Large intestine (tissue), 3 donors: ENCODE measurements around the gene MRPL51. TPM values are rescaled to one million over a fixed set of nuclear protein-coding genes. Genes with fewer than 3 reads are reported as not detected.
"Not testable (repeated sequence)": the region's sequence is repeated elsewhere in the genome, so short reads cannot be mapped to it uniquely, and the experiment has no call there.

Experiments used
- DNase-seq, 2 donors: peaks; one replicate each; pipeline versions ENCODE4 v3.0.0 to v3.0.0-alpha.2; 2013
- H3K27ac ChIP-seq: one replicate; pipeline ENCODE4 v1.5.1; 2013; ENCODE audit warnings: low read length
- H3K27me3 ChIP-seq: 2 replicates; pipeline ENCODE4 v1.6.1; 2013; ENCODE audit warnings: low read length; ENCODE audit not compliant: control insufficient read depth, insufficient read depth
- H3K36me3 ChIP-seq: 2 replicates; pipeline ENCODE4 v1.6.1; 2013; ENCODE audit warnings: low read length; ENCODE audit not compliant: control insufficient read depth, insufficient read depth
- H3K4me1 ChIP-seq: one replicate; pipeline ENCODE4 v1.6.1; 2013; ENCODE audit warnings: low read length; ENCODE audit not compliant: control insufficient read depth, insufficient read depth
- H3K4me3 ChIP-seq: one replicate; pipeline ENCODE4 v1.5.1; 2013; ENCODE audit warnings: low read length
- H3K9me3 ChIP-seq: one replicate; pipeline ENCODE4 v1.6.1; 2013; ENCODE audit warnings: mild to moderate bottlenecking, low read depth, low read length, moderate library complexity; ENCODE audit not compliant: control insufficient read depth
- WGBS: methylation state at CpG from one replicate; pipeline ENCODE4 v1.1.5; 2013; ENCODE audit warnings: low lambda C conversion rate; ENCODE audit not compliant: insufficient coverage; 5-methylcytosine and 5-hydroxymethylcytosine counted together
- polyA plus RNA-seq: library from polyadenylated mRNA; unstranded; fragments of 120-200 nt; gene quantifications from one replicate; pipeline ENCODE4 v1.2.1, GENCODE V29; 2013

Gene MRPL51
- polyA plus RNA-seq, 1 donor, result 103 TPM

DNA sequence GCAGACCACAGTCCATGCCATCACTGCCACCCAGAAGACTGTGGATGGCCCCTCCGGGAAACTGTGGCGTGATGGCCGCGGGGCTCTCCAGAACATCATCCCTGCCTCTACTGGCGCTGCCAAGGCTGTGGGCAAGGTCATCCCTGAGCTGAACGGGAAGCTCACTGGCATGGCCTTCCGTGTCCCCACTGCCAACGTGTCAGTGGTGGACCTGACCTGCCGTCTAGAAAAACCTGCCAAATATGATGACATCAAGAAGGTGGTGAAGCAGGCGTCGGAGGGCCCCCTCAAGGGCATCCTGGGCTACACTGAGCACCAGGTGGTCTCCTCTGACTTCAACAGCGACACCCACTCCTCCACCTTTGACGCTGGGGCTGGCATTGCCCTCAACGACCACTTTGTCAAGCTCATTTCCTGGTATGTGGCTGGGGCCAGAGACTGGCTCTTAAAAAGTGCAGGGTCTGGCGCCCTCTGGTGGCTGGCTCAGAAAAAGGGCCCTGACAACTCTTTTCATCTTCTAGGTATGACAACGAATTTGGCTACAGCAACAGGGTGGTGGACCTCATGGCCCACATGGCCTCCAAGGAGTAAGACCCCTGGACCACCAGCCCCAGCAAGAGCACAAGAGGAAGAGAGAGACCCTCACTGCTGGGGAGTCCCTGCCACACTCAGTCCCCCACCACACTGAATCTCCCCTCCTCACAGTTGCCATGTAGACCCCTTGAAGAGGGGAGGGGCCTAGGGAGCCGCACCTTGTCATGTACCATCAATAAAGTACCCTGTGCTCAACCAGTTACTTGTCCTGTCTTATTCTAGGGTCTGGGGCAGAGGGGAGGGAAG lies 44.7 kb upstream of the MRPL51 start:
- not testable (repeated sequence) for H3K4me3 ChIP-seq, H3K27me3 ChIP-seq, H3K9me3 ChIP-seq
- peak; percentile 67 to 70 for DNase-seq
- WGBS, result no CpG with 5 or more reads among the region's 17 CpGs
- peaks cover 46% of the 10 kb centered on the region for H3K4me1 ChIP-seq
- peaks cover 33% of the 10 kb centered on the region for H3K36me3 ChIP-seq
- peak overlapping the region; percentile 30 for H3K27ac ChIP-seq

DNA sequence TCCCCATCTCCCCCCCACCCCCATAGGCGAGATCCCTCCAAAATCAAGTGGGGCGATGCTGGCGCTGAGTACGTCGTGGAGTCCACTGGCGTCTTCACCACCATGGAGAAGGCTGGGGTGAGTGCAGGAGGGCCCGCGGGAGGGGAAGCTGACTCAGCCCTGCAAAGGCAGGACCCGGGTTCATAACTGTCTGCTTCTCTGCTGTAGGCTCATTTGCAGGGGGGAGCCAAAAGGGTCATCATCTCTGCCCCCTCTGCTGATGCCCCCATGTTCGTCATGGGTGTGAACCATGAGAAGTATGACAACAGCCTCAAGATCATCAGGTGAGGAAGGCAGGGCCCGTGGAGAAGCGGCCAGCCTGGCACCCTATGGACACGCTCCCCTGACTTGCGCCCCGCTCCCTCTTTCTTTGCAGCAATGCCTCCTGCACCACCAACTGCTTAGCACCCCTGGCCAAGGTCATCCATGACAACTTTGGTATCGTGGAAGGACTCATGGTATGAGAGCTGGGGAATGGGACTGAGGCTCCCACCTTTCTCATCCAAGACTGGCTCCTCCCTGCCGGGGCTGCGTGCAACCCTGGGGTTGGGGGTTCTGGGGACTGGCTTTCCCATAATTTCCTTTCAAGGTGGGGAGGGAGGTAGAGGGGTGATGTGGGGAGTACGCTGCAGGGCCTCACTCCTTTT lies 44.0 kb upstream of the MRPL51 start:
- peaks cover 48% of the 10 kb centered on the region for H3K4me1 ChIP-seq
- WGBS, result no CpG with 5 or more reads among the region's 19 CpGs
- peaks cover 33% of the 10 kb centered on the region for H3K36me3 ChIP-seq

DNA sequence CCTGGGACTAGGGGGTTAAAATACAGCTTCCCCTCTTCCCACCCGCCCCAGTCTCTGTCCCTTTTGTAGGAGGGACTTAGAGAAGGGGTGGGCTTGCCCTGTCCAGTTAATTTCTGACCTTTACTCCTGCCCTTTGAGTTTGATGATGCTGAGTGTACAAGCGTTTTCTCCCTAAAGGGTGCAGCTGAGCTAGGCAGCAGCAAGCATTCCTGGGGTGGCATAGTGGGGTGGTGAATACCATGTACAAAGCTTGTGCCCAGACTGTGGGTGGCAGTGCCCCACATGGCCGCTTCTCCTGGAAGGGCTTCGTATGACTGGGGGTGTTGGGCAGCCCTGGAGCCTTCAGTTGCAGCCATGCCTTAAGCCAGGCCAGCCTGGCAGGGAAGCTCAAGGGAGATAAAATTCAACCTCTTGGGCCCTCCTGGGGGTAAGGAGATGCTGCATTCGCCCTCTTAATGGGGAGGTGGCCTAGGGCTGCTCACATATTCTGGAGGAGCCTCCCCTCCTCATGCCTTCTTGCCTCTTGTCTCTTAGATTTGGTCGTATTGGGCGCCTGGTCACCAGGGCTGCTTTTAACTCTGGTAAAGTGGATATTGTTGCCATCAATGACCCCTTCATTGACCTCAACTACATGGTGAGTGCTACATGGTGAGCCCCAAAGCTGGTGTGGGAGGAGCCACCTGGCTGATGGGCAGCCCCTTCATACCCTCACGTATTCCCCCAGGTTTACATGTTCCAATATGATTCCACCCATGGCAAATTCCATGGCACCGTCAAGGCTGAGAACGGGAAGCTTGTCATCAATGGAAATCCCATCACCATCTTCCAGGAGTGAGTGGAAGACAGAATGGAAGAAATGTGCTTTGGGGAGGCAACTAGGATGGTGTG lies 43.1 kb upstream of the MRPL51 start:
- no peaks in the 10 kb centered on the region for H3K27me3 ChIP-seq
- H3K4me3 ChIP-seq, result peak overlapping the region; percentile 99
- H3K27ac ChIP-seq, result no peak overlapping the region
- no peaks in the 10 kb centered on the region for H3K9me3 ChIP-seq
- DNase-seq, result no peak
- peaks cover 34% of the 10 kb centered on the region for H3K36me3 ChIP-seq
- H3K4me1 ChIP-seq, result peaks cover 45% of the 10 kb centered on the region
- no CpG with 5 or more reads among the region's 10 CpGs for WGBS

More for the DNA sequence above, 44.0 kb upstream of the MRPL51 start:
- no peak for DNase-seq
- Histone ChIP-seq H3K27me3 (no peaks in the 10 kb centered on the region), H3K9me3 (no peaks in the 10 kb centered on the region), H3K4me3 (no peak overlapping the region), H3K27ac (no peak overlapping the region)

DNA sequence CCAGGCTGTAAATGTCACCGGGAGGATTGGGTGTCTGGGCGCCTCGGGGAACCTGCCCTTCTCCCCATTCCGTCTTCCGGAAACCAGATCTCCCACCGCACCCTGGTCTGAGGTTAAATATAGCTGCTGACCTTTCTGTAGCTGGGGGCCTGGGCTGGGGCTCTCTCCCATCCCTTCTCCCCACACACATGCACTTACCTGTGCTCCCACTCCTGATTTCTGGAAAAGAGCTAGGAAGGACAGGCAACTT lies 42.6 kb upstream of the MRPL51 start:
- DNase-seq, result no peak
- Histone ChIP-seq H3K36me3 (peaks cover 40% of the 10 kb centered on the region), H3K27ac (peak overlapping the region; percentile 98), H3K9me3 (no peaks in the 10 kb centered on the region), H3K4me3 (peak overlapping the region; percentile 99), H3K4me1 (peaks cover 40% of the 10 kb centered on the region), H3K27me3 (no peaks in the 10 kb centered on the region)
- no CpG with 5 or more reads among the region's 6 CpGs for WGBS

DNA sequence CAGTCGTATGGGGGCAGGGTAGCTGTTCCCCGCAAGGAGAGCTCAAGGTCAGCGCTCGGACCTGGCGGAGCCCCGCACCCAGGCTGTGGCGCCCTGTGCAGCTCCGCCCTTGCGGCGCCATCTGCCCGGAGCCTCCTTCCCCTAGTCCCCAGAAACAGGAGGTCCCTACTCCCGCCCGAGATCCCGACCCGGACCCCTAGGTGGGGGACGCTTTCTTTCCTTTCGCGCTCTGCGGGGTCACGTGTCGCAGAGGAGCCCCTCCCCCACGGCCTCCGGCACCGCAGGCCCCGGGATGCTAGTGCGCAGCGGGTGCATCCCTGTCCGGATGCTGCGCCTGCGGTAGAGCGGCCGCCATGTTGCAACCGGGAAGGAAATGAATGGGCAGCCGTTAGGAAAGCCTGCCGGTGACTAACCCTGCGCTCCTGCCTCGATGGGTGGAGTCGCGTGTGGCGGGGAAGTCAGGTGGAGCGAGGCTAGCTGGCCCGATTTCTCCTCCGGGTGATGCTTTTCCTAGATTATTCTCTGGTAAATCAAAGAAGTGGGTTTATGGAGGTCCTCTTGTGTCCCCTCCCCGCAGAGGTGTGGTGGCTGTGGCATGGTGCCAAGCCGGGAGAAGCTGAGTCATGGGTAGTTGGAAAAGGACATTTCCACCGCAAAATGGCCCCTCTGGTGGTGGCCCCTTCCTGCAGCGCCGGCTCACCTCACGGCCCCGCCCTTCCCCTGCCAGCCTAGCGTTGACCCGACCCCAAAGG lies 42.1 kb upstream of the MRPL51 start:
- Histone ChIP-seq H3K27ac (peak overlapping the region; percentile 98), H3K36me3 (peaks cover 45% of the 10 kb centered on the region), H3K4me3 (peak overlapping the region; percentile 99), H3K4me1 (peaks cover 38% of the 10 kb centered on the region), H3K27me3 (no peaks in the 10 kb centered on the region), H3K9me3 (no peaks in the 10 kb centered on the region)
- DNase-seq, result peak in 1 of 2 donors; percentile 65
- no CpG with 5 or more reads among the region's 52 CpGs for WGBS

DNA sequence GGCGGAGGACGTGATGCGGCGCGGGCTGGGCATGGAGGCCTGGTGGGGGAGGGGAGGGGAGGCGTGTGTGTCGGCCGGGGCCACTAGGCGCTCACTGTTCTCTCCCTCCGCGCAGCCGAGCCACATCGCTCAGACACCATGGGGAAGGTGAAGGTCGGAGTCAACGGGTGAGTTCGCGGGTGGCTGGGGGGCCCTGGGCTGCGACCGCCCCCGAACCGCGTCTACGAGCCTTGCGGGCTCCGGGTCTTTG lies 41.6 kb upstream of the MRPL51 start:
- peak overlapping the region; percentile 98 for H3K27ac ChIP-seq
- peaks cover 33% of the 10 kb centered on the region for H3K4me1 ChIP-seq
- no CpG with 5 or more reads among the region's 25 CpGs for WGBS
- DNase-seq, result no peak
- H3K4me3 ChIP-seq, result peak overlapping the region; percentile 99
- H3K9me3 ChIP-seq, result no peaks in the 10 kb centered on the region
- no peaks in the 10 kb centered on the region for H3K27me3 ChIP-seq
- peaks cover 50% of the 10 kb centered on the region for H3K36me3 ChIP-seq

DNA sequence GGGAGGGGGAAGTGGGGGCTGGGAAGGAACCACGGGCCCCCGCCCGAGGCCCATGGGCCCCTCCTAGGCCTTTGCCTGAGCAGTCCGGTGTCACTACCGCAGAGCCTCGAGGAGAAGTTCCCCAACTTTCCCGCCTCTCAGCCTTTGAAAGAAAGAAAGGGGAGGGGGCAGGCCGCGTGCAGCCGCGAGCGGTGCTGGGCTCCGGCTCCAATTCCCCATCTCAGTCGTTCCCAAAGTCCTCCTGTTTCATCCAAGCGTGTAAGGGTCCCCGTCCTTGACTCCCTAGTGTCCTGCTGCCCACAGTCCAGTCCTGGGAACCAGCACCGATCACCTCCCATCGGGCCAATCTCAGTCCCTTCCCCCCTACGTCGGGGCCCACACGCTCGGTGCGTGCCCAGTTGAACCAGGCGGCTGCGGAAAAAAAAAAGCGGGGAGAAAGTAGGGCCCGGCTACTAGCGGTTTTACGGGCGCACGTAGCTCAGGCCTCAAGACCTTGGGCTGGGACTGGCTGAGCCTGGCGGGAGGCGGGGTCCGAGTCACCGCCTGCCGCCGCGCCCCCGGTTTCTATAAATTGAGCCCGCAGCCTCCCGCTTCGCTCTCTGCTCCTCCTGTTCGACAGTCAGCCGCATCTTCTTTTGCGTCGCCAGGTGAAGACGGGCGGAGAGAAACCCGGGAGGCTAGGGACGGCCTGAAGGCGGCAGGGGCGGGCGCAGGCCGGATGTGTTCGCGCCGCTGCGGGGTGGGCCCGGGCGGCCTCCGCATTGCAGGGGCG lies 41.0 kb upstream of the MRPL51 start, which contains the start of gene GAPDH:
GAPDH (plus strand) TSS at position 595 of the 772 bp plus-strand sequence. CDS start 316 bp downstream, outside the sequence.
- peaks cover 32% of the 10 kb centered on the region for H3K4me1 ChIP-seq
- no CpG with 5 or more reads among the region's 62 CpGs for WGBS

DNA sequence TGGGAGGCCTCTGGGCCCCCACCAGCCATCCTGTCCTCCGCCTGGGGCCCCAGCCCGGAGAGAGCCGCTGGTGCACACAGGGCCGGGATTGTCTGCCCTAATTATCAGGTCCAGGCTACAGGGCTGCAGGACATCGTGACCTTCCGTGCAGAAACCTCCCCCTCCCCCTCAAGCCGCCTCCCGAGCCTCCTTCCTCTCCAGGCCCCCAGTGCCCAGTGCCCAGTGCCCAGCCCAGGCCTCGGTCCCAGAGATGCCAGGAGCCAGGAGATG lies 40.5 kb upstream of the MRPL51 start:
- H3K27me3 ChIP-seq, result no peaks in the 10 kb centered on the region
- H3K4me1 ChIP-seq, result peaks cover 32% of the 10 kb centered on the region
- DNase-seq, result peak in 1 of 2 donors; percentile 90
- H3K4me3 ChIP-seq, result peak overlapping the region; percentile 99
- H3K9me3 ChIP-seq, result no peaks in the 10 kb centered on the region
- peaks cover 55% of the 10 kb centered on the region for H3K36me3 ChIP-seq
- H3K27ac ChIP-seq, result peak overlapping the region; percentile 98
- WGBS, result no CpG with 5 or more reads among the region's 9 CpGs

More for the DNA sequence above, 41.0 kb upstream of the MRPL51 start, which contains the start of gene GAPDH:
- H3K9me3 ChIP-seq, result no peaks in the 10 kb centered on the region
- peak within 1 kb of the TSS; percentile 99 for H3K4me3 ChIP-seq
- H3K27ac ChIP-seq, result peak within 1 kb of the TSS; percentile 98
- DNase-seq, result peak; percentile 97 to 99
- peaks cover 55% of the 10 kb centered on the region for H3K36me3 ChIP-seq
- H3K27me3 ChIP-seq, result no peaks in the 10 kb centered on the region

DNA sequence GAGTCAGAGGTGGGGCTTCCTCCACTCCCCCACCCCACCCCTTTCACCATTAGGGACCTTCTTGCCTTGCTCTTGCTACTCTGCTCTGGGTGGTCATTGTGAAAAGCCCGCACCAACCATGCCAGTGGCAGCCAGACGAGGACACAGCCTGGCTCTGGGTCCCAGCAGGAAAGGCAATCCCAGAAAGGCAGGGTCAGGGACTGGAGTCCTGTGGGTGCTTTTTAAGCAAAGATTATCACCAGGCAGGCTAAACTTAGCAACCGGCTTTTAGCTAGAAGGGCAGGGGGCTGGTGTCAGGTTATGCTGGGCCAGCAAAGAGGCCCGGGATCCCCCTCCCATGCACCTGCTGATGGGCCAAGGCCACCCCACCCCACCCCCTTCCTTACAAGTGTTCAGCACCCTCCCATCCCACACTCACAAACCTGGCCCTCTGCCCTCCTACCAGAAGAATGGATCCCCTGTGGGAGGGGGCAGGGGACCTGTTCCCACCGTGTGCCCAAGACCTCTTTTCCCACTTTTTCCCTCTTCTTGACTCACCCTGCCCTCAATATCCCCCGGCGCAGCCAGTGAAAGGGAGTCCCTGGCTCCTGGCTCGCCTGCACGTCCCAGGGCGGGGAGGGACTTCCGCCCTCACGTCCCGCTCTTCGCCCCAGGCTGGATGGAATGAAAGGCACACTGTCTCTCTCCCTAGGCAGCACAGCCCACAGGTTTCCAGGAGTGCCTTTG lies 40.0 kb upstream of the MRPL51 start:
- Histone ChIP-seq H3K4me1 (peaks cover 32% of the 10 kb centered on the region), H3K36me3 (peaks cover 55% of the 10 kb centered on the region)
- no CpG with 5 or more reads among the region's 14 CpGs for WGBS

More for the DNA sequence above, 40.0 kb upstream of the MRPL51 start:
- no peaks in the 10 kb centered on the region for H3K27me3 ChIP-seq
- peak overlapping the region; percentile 99 for H3K4me3 ChIP-seq
- no peaks in the 10 kb centered on the region for H3K9me3 ChIP-seq
- peak overlapping the region; percentile 98 for H3K27ac ChIP-seq
- peak in 1 of 2 donors; percentile 76 for DNase-seq
